ENCODE results near the gene CLSTN2.
"Not testable (repeated sequence)": the region's sequence is repeated elsewhere in the genome, so short reads cannot be mapped to it uniquely, and the experiment has no call there.

Gene CLSTN2

DNA sequence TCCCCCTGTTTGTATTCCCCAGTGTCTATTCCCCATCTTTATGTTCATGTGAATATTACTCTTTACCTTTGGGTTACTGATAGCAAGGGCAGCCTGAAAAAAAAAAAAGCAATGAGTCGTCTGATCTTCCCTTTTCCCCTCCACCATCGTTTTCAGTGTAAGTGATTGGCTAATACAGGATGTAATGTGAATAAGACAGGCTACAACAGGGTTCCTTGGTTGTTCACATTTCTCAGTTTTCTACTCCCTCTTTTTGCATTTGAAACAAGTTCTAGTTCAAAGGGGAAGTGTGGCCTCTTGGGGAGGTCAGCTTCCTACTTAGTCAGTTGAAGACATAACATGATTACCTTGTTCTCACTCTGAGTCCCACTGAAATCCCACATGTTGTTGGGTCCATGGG is 464.9 kb downstream of the CLSTN2 start:
- DNase-seq (ENCODE audit: low read depth in 2 of 2, low spot score in 1 of 2): no peak

DNA sequence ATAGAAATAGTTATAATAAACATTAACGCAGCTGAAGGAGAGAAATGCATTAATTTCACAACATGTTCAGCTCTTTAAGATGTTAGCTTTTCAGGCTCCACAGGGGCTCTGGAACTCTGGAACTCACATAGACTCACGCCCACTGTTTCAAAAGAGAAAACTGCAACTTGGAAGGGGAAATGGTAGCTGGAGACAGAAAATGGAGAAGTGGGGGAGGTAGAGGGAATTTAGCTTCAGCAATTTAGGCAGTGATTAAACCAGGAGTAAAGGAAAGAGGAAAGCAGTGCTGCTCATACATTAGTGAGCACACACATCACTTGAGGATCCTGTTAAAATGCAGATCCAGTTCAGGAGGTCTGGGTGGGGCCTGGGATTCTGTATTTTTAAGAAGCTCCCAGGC is 468.1 kb downstream of the CLSTN2 start:
- DNase-seq (ENCODE audit: low read depth in 2 of 2, low spot score in 1 of 2): no peak

DNA sequence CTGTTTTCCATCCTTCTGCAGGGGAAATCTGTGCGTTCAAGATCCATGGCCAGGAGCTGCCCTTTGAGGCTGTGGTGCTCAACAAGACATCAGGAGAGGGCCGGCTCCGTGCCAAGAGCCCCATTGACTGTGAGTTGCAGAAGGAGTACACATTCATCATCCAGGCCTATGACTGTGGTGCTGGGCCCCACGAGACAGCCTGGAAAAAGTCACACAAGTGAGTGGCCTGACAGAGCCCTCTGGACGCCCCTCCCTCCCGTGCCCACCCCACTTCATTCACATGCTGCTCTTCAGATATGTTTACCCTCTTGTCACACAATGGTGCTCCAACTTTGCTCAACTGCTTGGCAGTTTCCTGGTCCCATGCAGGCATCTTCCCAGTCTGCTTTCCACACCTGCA is 468.6 kb downstream of the CLSTN2 start:
- no peak for DNase-seq (ENCODE audit: low read depth in 2 of 2, low spot score in 1 of 2)

GRCh38 chr3:140406655-140407054 is 471.7 kb downstream of the CLSTN2 start:
- DNase-seq (ENCODE audit: low read depth in 2 of 2, low spot score in 1 of 2): no peak

- DNase-seq (ENCODE audit: low read depth in 2 of 2, low spot score in 1 of 2): no peak
Observed at GRCh38 chr3:140408252-140408651, 473.3 kb downstream of the CLSTN2 start.

- DNase-seq (ENCODE audit: low read depth in 2 of 2, low spot score in 1 of 2): no peak
Observed at GRCh38 chr3:140416666-140417065, 481.7 kb downstream of the CLSTN2 start.

- DNase-seq (ENCODE audit: low read depth in 2 of 2, low spot score in 1 of 2): no peak
Observed at GRCh38 chr3:140420621-140421357, 485.8 kb downstream of the CLSTN2 start.

GRCh38 chr3:140421884-140422283 is 486.9 kb downstream of the CLSTN2 start:
- DNase-seq (ENCODE audit: low read depth in 2 of 2, low spot score in 1 of 2): no peak

DNA sequence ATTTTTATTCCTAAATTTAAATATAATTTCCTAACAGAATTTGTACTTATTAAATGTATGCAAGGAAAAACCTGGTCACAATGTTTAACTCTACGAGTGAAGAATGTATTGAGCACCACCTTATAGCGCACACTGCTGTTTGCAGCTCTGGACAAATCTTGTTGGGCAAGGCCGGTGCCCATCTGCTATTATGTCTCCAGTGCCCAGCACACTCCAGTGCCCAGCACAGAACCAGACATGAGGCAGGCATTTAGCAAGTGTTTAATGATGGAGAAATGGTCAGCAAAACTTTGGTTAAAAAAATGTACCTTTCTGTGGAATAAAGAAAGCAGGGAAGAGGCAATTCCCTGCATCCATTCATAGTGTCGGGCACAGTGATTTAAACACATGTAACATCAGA is 488.2 kb downstream of the CLSTN2 start:
- no peak for DNase-seq (ENCODE audit: low read depth in 2 of 2, low spot score in 1 of 2)

DNA sequence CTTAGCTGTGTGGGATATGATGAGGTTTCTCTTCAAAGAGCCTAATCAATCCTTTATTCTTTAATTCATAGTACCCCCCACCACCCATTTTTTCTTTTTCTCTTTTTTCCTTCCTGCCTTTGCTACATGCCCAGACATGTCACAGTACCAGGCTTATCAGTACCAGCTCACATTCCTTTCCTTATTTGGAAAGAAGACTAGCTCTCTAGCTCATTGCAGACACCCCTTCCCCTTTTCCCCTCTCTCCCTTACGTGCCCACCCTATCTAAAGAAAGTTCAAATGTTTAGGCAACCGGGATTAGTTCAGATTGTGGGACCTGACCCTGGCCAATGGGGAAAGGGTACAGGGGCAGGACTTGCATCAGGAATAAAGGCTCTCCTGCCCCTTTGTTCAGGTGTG is 488.6 kb downstream of the CLSTN2 start:
- DNase-seq (ENCODE audit: low read depth in 2 of 2, low spot score in 1 of 2): not testable (repeated sequence)

DNA sequence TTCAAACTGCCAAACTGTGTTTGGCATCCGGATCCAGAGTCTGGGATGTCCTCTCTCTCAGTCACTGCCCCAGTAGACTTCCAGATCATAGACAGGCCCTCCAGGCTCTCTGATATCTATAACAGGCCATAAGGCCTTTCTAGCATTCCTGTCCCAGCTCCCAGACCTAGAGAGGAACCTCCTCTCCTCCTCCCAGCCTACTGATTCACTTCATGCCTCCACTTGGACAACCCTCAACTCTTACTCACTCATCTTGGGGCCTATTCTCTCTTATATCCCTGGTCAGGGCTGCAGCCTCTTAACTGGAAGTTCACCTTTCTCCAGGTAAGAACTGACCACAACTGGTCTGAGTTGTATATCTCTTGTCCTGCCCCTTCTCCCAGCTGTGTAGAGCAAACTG is 489.2 kb downstream of the CLSTN2 start:
- no peak for DNase-seq (ENCODE audit: low read depth in 2 of 2, low spot score in 1 of 2)

DNA sequence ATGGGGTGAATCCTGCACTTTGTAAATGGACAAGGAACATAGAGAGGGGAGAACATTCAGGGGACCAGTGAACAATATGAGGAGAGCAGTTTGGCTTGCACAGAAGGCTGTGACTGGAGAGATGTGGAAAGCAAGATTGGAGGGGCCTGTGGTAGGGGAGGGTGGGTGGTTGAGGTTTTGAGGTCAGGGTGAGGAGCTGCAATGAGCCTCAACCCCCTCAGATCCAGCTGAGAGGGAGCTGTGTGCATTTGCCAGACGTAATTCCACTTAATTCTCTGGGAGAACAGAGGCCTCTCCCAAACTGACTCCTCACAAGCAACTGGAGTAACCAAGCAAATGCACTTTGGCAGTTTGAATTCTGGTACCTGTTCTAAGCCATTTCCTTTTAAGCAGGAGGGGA is 489.7 kb downstream of the CLSTN2 start:
- DNase-seq (ENCODE audit: low read depth in 2 of 2, low spot score in 1 of 2): no peak

- DNase-seq (ENCODE audit: low read depth in 2 of 2, low spot score in 1 of 2): no peak
Observed at GRCh38 chr3:140427786-140428185, 492.8 kb downstream of the CLSTN2 start.

DNA sequence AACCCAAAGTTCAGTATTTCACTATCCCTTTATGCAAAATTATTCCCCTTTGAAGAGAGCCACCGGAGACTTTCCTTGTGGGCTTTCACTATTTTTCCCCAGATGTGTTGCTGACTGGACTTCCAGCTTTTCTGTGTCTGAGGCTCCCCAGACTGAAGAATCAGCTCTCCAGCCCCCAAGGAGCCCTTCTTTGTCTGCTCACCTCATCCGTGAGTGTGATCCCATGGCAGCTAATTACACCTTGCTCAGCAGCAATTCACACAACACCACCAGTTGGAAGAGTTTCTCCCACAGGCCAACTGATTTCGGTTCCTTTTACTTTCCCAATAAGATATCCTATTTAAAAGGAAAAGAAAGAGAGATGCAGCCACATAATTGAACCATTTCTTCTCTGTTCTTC is 493.4 kb downstream of the CLSTN2 start:
- no peak for DNase-seq (ENCODE audit: low read depth in 2 of 2, low spot score in 1 of 2)

DNA sequence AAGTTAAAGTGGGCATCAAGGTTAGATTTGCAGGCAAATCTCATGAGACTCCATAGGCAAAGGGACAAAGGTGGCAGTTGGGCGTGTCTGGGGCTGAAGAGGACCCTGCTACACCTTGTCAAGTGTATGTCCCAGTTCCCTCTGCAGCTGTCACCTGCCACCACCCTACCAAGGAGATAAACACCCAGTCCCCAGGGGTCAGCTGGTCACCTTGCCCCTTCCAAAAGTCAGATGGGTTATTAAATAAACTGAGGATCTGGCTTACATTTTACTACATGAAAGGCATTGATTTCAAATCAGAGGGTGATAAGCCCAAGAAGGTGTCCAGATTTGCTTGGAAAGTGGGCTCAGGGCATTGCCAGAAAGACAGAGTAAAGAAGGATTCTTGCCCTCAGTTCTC is 494.8 kb downstream of the CLSTN2 start:
- no peak for DNase-seq (ENCODE audit: low read depth in 2 of 2, low spot score in 1 of 2)

- DNase-seq (ENCODE audit: low read depth in 2 of 2, low spot score in 1 of 2): no peak
Observed at GRCh38 chr3:140430494-140430893, 495.5 kb downstream of the CLSTN2 start.

- DNase-seq (ENCODE audit: low read depth in 2 of 2, low spot score in 1 of 2): no peak
Observed at GRCh38 chr3:140432229-140432669, 497.3 kb downstream of the CLSTN2 start.

DNA sequence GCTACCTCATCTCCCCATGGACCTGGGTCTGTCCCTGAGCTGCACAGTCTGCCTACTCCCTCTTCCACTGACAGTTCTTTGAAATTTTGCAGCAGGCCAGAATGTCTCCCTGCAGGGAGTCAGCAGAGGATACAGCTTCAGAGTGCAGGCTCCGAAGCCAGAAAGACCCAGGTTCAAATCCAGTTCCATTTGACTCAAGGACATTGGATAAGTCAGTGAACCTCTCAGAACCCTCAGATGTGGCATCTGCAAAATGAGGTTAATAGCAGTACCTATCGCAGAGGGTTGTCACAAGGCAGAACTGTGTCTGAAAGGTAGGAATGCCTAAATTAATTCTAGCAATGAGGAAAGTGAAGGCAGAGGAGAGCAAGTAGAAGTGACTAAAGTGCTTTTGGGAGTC is 498.4 kb downstream of the CLSTN2 start:
- DNase-seq (ENCODE audit: low read depth in 2 of 2, low spot score in 1 of 2): no peak

GRCh38 chr3:140434261-140434905 is 499.4 kb downstream of the CLSTN2 start:
- DNase-seq (ENCODE audit: low read depth in 2 of 2, low spot score in 1 of 2): no peak

- DNase-seq (ENCODE audit: low read depth in 2 of 2, low spot score in 1 of 2): no peak
Observed at GRCh38 chr3:140436421-140436820, 501.4 kb downstream of the CLSTN2 start.

DNA sequence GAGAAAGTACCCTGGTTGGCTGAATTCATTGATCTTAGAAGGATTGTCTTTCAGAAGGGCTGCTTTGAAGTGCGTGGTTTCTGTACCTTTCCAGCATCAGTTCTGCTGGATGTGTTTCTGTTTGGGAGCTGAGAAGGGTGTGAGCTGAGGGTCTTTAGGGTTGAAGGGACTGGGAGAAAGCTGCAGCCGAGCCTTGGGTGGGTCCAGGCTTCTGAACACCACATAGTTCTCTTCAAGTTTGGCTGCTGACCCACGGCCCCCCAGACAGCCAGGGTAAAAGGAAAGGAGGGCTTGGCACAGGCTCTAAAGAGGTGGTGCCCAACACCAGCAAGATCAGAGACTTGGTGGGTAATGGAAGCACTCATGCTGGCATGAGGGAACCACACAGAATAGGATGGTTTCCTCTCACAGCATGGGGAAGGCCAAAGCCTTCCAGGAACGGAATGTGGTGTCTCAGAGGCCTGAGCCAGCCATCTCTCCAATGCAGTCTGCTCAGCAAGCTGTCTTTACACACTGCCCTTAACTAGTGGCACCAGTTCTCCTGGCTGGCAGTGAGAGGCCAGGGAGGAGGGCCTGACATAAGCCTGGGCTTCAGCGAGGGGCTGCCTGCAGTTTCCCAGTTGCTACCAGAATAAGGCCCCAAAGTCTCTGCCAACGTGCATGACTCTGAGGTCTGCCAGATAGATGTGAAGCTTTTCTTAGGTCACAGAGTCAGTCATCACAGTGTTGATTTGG is 503.9 kb downstream of the CLSTN2 start:
- no peak for DNase-seq (ENCODE audit: low read depth in 2 of 2, low spot score in 1 of 2)

GRCh38 chr3:140439527-140439926 is 504.5 kb downstream of the CLSTN2 start:
- no peak for DNase-seq (ENCODE audit: low read depth in 2 of 2, low spot score in 1 of 2)
